Fibroblast of skin of left biceps (primary cell): ENCODE measurements around the gene WDR20.
"Not testable (repeated sequence)": the region's sequence is repeated elsewhere in the genome, so short reads cannot be mapped to it uniquely, and the experiment has no call there.

Experiments
- DNase-seq, 2 experiments: peaks; one replicate each; pipeline ENCODE4 v3.0.0-alpha.2; 2013; ENCODE audit warnings: low read depth in 2 of 2

WDR20 gene

DNA sequence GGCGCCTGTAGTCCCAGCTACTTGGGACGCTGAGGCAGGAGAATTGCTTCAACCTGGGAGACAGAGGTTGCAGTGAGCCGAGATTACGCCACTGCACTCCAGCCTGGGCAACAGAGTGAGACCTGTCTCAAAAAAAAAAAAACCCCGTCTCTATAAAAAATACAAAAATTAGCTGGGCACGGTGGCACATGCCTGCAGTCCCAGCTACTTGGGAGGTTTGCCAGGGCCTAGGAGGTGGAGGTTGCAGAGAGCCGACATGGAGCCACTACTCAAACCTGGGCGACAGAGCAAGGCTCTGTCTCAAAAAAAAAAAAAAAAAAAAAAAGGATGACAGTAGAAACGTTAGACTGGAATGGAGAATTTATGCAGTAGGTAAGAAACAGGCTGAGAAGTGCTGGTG is 5.7 kb upstream of the WDR20 start:
- not testable (repeated sequence) for DNase-seq

DNA sequence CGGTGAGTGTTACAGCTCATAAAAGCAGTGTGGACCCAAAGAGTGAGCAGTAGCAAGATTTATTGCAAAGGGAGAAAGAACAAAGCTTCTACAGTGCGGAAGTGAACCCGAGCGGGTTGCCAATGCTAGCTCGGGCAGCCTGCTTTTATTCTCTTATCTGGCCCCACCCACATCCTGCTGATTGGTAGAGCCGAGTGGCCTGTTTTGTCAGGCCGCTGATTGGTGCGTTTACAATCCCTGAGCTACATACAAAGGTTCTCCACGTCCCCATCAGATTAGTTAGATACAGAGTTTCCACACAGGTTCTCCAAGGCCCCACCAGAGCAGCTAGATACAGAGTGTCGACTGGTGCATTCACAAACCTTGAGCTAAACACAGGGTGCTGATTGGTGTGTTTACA is 5.0 kb upstream of the WDR20 start:
- not testable (repeated sequence) for DNase-seq

DNA sequence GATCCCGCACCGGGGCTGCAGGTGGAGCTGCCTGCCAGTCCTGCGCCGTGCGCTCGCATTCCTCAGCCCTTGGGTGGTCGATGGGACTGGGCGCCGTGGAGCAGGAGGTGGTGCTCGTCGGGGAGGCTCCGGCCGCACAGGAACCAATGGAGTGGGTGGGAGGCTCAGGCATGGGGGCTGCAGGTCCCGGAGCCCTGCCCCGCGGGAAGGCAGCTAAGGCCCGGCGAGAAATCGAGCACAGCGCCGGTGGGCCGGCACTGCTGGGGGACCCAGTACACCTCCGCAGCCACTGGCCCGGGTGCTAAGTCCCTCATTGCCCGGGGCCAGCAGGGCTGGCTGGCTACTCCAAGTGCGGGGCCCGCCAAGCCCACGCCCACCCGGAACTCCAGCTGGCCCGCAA is 4.2 kb upstream of the WDR20 start:
- DNase-seq, result not testable (repeated sequence)

DNA sequence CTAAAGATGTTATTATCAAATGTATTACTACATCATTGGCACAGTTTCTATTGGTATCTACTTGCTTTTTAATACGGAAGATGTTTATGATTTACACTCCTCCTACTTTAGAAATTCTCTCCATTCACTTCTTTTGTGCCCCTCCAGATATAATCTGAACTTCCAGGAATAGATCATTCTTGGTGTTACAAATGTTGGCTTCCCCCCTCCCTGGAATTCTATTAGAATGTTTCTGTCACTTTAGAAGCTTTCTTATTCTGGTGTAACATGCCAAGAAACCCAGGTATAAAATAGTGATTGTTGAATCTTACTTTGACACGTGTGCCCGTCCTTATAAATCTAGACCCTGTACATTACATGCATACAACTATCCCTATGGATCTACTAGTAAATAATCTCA is 1.2 kb upstream of the WDR20 start:
- no peak for DNase-seq

DNA sequence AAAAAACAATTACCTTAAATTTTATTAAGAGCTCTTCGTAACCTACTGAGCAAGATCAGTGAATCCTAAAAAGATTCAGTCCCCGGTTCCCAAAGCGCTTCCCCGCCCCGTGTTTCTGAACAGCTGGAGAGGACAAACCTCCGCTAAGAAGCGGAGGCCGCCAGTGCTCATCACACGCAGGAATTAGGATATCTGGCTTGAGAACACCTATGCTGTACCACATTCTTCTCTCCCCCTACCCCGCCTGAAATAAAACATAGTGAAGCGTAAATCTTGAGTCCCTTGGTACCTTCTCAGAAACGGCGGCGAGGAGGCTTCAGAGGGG is 774 bp upstream of the WDR20 start:
- DNase-seq, result no peak

DNA sequence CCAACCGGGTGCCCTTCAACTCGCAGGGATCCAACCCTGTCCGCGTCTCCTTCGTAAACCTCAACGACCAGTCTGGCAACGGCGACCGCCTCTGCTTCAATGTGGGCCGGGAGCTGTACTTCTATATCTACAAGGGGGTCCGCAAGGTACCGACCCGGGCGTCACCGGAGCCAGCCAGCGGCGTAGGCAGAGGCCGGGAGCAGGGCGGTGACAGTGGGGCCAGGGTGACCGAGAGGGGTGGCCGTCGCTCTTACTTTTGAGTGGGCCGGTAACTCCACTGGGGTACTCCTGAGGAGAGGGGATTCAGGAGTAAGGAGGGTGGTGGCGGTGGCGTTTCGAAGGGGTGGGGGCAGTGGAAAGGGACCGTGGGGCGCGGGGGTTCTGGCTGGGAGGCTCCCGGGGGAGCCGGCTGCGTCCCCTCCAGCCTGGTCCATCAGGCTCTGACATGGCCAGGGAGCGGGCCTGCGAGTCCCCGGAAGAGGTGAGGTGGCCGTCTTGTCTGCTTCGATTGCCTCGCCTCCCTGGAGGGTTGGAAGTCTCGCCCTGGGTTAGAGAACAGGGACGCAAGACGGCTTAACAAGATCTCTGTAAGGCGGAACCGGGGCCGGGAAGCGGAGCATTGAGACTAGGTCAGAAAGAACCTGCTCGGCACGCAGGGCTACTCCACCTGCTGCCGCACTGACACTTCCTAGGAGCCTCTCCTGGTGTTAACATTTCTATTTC is 491 bp downstream of the WDR20 start:
- no peak for DNase-seq

DNA sequence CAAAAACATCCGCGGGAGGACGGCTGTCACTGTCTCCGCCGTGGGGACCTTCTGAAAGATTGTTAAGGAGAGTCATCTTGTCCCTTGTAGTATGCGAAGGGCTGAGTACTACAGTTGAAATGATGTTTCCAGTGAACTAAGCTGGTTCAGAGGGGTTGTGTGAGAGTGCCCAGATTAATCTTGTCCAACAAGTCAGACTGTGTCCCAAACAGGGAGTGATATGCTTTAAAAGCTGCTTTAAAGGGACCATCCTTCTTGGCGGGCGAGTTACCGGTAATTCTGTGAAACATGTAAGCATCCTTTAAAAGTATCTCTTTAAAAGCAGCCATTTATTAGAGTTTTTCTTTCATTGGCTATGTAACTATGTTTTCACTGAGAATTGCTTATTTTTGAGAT is 1.1 kb downstream of the WDR20 start:
- DNase-seq, result no peak

DNA sequence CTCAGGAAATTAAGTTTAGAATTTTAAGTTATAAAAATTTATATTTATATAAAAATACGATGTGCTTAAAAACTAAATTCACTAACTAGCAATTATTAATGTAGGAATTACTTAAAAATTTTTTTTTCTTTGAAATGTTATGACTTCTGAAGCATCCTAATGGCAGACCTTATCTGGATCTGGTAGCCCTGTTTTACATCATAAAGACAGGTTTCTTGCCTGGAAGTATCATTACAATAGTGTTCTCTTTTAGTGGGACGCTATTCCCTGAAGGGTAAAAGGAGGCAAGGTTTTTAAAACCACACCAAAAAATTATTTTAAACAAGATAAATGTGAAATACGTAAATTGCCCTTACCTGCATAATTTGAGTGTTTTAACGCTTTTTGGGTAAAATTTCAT is 2.1 kb downstream of the WDR20 start:
- DNase-seq, result no peak

DNA sequence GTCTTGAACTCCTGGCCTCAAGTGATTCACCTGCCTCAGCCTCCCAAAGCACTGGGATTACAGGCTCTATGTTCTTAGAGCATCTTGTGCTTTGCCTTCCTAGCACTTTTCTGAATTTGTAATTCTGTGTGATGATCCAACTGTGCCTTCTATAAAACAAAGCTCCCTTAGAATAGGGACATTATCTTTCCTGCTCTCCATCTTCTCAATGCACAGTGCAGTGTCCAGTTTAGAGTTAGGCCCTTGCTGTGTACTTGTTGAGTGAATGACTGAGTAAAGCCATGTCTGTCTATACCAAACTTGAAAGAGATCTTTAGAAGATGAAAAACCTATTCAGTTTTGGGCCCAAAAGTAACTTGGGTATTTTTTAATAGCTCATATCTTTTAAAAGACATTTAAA is 5.2 kb downstream of the WDR20 start:
- no peak for DNase-seq

DNA sequence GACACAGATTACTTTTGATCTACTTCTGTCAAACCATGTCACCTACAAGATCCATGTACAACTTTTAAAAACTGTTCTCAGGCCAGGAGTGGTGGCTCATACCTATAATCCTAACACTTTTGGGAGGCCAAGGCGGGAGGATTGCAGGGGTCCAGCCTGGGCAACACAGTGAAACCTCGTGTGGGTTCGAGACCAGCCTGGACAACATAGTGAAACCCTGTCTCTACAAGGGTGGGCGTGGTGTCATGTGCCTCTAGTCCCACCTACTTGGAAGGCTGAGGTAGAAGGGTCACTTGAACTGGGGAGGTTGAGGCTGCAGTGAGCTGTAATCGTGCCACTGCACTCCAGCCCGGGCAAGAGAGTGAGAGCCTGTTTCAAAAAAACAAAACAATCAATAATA is 5.7 kb downstream of the WDR20 start:
- DNase-seq, result no peak

DNA sequence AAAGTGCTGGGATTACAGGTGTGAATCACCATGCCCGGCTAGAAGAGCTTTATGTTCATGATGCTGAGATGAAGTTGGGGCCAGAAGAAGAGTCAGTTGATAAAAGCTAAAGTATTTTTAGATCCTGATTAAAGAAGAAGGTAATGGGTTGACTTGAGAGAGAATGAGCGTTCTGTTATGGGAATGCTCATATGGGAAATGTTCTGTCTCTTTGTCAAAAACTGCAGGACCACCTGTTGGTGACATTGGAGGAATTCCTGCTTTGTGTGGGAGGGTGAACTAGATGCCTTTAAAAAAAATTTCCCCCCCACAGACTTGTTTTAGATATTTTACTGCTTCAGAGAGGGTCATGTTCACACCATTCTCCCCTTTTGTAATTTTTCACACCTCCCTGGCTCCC is 6.7 kb downstream of the WDR20 start:
- no peak for DNase-seq

DNA sequence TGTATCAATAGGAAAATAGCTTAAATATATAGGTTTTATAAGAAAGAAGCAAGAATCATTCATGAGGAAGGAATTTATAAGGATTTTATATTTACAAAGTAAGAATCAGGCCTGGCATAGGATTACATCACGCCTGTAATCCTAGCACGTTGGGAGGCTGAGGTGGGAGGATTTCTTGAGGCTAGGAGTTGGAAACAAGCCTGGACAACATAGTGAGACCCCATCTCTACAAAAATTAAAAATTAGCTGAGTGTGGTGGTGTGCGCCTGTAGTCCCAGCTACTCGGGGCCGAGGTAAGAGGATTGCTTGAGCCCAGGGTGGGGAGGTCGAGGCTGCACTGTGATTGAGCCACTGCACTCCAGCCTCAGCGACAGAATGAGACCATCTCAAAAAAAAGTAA is 10.4 kb downstream of the WDR20 start:
- no peak for DNase-seq

DNA sequence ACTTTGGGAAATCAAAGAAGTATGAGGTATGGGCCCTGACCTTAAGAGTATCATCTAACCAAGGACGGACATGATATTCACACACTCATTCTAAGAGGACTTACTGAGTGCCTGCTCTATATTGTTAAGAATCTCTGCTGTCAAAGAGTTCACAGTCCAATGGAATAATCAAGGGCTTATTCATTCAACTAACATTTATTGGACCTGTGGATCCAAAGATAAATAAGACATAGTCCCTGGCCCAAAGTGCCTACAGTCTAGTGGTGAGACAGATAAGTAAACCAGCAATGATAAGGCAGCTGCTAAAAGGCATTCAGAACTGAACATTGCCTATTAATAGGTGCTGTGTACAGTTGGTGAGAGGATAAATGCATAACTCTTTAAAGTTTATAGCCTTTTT is 11.0 kb downstream of the WDR20 start:
- DNase-seq, result no peak

DNA sequence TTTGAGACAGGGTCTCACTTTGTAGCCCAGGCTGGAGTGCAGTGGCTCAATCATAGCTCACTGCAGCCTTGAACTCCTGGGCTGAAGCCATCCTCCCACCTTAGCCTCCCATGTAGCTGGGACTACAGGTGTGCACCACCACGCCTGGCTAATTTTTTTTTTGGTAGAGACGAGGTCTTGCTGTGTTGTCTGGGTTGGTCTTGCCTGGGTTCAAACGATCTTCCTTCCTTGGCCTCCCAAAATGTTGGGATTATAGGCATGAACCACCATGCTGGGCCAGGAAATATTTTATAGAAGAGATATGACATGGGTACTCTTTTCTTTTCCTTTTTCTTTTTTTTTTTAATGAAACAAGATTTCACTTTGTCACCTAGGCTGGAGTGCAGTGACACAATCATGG is 11.7 kb downstream of the WDR20 start:
- DNase-seq, result not testable (repeated sequence)

DNA sequence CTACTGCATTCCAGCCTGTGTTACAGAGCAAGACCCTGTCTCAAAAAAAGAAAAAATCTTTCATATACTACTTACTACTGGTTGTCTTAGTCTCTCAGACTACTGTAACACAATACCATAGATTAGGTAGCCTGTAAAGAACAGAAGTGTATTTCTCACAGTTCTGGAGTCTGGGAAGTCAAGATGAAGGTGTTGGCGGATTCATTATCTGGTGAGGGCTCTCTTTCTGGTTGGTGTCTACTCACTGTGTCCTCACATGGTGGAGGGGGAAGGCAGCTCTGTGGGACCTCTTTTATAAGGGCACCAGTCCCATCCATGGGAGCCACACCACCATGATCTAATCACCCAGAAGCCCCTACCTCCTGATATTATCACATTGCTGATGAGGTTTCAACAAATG is 14.4 kb downstream of the WDR20 start:
- no peak for DNase-seq

DNA sequence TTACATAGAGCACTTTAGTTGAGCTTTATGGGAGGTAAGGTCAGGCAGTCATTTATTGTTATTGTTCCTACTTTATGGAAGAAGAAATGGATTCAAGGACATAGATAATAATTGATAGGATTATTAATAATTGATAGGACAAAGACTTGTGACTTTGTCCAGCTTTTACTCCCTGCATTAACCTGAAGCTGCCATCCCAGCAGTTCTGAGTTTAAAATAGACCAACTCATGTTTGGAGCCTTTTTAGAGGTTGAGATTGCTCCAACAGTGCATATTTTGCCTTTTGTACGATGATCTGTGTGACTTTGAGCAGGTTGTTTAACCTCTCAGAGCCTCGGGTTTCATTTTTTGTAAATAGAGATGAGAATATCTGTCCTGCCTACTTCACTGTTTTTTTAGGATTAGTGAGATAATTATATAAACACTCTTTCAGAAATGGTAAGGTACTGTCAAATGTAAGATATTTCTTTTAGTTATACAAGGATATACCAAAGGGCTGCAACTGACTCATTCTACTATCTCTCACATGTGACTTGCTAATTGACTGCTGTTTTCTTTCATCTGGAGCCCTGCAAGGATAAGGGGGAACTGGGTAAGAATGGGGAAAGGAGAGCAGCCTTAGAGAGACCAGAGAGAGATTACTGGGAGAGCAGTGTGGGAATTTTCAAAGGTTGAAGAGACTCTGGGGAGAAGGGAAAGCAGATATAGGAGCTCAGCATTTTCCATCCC is 15.3 kb downstream of the WDR20 start:
- DNase-seq, result no peak

DNA sequence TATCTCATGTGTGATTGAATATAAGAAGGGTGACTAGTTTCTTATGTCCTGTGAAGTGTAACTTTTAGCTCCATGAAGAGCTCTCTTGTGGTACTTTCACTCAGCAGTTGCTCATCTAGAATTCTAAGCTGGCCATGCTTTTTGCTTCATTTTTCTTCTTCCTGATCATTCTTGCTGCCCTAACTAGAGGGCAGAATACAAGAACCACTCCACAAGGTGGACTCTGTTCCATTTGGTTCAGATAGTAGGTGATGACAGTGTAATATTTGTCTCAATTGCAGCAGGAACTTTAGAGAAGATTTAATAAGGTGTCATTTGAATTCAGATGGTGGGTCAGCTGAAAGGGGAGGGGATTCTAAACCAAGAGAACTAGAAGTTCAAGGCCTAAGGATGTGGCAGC is 17.6 kb downstream of the WDR20 start:
- DNase-seq, result no peak

DNA sequence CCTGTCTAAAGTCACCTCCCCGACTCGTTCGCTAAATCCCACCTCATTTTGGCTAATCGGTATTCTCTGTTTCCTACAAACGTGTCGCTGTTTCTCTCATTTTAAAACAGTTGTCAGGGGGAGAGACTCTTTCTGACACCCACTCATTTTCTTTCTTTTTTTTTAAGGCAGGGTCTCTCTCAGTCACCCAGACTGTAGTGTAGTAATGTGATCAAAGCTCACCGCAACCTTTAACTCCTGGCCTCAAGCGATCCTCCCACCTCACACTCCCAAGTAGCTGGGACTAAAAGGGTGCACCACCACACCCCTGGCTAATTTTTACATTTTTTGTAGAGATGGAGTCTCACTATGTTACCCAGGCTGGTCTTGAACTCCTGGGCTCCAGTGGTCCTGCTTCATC is 19.1 kb downstream of the WDR20 start:
- no peak for DNase-seq

DNA sequence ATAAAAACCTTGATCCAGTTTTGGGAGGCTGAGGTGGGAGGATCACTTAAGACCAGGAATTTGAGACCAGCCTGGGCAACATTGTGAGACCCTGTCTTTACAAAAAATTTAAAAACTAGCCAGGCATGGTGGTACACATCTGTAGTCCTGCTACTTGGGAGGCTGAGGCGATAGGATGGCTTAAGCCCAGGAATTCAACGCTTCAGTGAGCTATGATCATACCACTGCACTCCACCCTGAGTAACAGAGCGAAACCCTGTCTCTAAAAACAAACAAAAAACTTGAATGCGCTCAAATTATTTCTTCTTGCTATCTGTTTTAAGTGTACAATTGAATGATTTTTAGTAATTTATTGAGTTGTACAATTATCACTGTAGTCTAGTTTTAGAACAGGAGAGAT is 20.1 kb downstream of the WDR20 start:
- DNase-seq, result no peak

DNA sequence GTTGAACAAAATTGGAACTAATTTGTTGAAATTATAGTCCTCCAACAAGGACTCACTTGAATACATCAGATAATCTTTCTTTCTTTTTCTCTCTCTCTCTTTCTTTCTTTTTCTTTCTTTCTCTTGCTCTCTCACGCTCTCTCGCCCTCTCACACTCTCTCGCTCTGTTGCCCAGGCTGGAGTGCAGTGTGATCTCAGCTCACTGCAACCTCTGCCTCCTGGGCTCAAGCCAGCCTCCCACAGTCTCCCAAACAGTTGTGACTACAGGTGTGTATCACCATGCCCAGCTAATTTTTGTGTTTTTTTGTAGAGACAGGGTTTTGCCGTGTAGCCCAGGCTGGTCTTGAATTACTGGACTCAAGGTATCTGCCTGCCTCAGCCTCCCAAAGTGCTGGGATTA is 22.8 kb downstream of the WDR20 start:
- no peak for DNase-seq

DNA sequence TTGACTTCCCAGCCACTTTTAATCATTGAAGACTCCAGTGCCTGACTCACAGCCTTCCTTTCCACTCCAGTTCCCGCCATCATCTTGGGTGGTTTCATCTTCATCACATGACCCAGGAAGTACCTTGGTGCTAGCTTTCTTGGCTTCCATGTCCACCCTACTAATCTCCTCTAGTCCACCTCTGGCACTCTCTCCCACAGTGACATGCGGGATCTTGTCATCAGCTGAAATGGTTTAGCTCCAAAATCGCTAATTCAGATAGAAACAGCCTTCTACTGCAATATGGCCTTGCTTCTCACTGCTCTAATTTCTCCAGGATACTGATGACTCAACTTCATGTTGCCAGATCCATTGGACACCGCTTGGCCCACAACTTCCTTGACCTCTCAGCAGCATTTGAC is 24.5 kb downstream of the WDR20 start:
- no peak for DNase-seq

DNA sequence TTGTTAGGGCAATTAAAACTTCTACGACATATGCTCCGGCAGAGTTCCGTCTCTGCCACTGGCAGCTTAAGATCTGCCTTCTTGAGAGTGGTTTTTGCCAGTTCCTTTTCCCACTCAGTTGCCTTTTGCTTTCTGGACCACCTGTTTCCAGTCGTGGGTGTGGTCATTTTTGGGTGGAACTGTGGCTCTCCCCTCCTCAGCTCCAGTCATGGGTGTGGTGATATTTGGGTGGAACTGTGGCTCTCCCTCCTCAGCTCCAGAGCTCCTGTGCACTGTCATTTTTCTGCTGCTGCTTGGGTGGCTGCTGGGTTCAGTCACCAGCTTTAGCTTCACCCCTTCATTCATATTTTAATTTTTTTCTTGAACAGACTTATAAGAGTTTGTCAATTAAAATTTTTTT is 25.3 kb downstream of the WDR20 start:
- no peak for DNase-seq

DNA sequence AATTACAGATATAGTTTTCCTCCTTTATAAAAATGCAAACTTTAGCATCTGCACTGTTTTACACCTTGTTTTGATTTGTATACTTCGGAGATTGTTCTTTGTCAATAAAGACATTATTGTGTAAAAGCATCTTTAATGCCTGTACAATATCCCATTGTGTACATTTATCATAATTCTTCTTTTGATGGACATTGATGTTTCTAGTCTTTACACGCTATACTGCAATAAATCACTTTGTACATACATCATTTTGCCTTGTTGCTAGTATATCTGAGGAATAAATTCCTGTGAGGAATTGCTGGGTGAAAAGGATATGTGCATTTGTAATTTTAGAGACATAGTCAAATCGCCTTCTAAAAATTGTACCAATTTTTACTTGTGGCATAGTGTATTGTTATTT is 30.4 kb downstream of the WDR20 start:
- no peak for DNase-seq
